Right lobe of liver (tissue), 6 donors: Measurements from ENCODE around the gene EPB41L3. TPM values are rescaled to one million over a fixed set of nuclear protein-coding genes. Genes with fewer than 3 reads are reported as not detected.

Experiments used
- ATAC-seq, 4 donors: fragments of 200-7000 bp; cut with Tn5 transposase; one replicate each; pipeline ENCODE4 v1.9.1; 2020; ENCODE audit warnings: mild to moderate bottlenecking in 4 of 4, moderate library complexity in 4 of 4
- DNase-seq, 3 donors: peaks; one replicate each; pipeline ENCODE4 v3.0.0-alpha.2; 2020
- H3K27ac ChIP-seq, 3 donors: fragments of 200-600 bp; one replicate each; pipeline ENCODE4 v1.8.0; 2022
- H3K27me3 ChIP-seq, 2 donors: fragments of 200-600 bp; one replicate each; pipeline ENCODE4 v1.8.0; 2022
- H3K36me3 ChIP-seq, 4 donors: fragments of 200-600 bp; sonication (generic) in 1 of 4; one replicate each; pipeline versions ENCODE4 v1.5.1 to v1.8.0; 2017 to 2022; ENCODE audit warnings: control low read depth in 1 of 4
- H3K4me1 ChIP-seq, 4 donors: fragments of 200-600 bp; sonication (generic) in 1 of 4; one replicate each; pipeline versions ENCODE4 v1.5.1 to v1.8.0; 2017 to 2022; ENCODE audit warnings: control low read depth in 1 of 4
- H3K4me3 ChIP-seq, 3 donors: fragments of 200-600 bp; one replicate each; pipeline ENCODE4 v1.8.0; 2022
- H3K9me3 ChIP-seq, 4 donors: fragments of 200-600 bp; sonication (generic) in 1 of 4; one replicate each; pipeline versions ENCODE4 v1.5.1 to v1.8.0; 2017 to 2022; ENCODE audit warnings: control low read depth in 1 of 4
- CTCF ChIP-seq, 4 donors: fragments of 200-600 bp in 3 of 4; fragments of 450-650 bp in 1 of 4; IDR thresholded peaks; one replicate each; pipeline versions ENCODE4 v1.5.1 to v1.8.0; 2016 to 2022; ENCODE audit warnings: antibody characterized with exemption in 4 of 4, mild to moderate bottlenecking in 2 of 4
- POLR2A ChIP-seq: fragments of 450-650 bp; IDR thresholded peaks from one replicate; pipeline ENCODE4 v1.6.1; 2017; ENCODE audit warnings: antibody characterized with exemption, mild to moderate bottlenecking
- WGBS: methylation state at CpG from one replicate; pipeline ENCODE4 v1.1.6; 2018; ENCODE audit warnings: low coverage, low lambda C conversion rate; ENCODE audit not compliant: insufficient coverage; ENCODE audit errors: missing lambda C conversion rate; 5-methylcytosine and 5-hydroxymethylcytosine counted together
- intact Hi-C, 2 donors: fragments of 100-400 bp; cut with DNase I; formaldehyde crosslinking; loops; one replicate each; pipeline versions ENCODE4 v1.11.2 to v1.14.1; 2022
- total RNA-seq, 6 experiments: library from RNA; depleted of rRNA in 2 of 6; stranded (reverse); fragments of >200 nt in 2 of 6; fragmentation: NEBNext Ultra II Directional in 3 of 6; extraction: Animal tissue kit (Norgen Biotek cat#: 25700) in 3 of 6; gene quantifications; one replicate each; pipeline versions ENCODE4 v1.1.0 to v1.2.4, GENCODE V29; 2016 to 2023
- donor health status: DM: no; HTN: yes; CAD: no.
- donor health status: DM: no; HTN: no; CAD: no.
- donor health status: DM: no; HTN: no; CAD: no.
- donor health status: DM: no; HTN: yes; CAD: no.
- donor health status: DM: no; HTN: yes; CAD: no.

The EPB41L3 gene
- total RNA-seq, 6 experiments from 2014 or later, result 3.3 to 20.3 (median 6.2) TPM

GRCh38 chr18:5476961-5477800 lies 66.6 kb downstream of the EPB41L3 start:
- Histone ChIP-seq H3K9me3 (no peaks in the 10 kb centered on the region), H3K27ac (no peak overlapping the region), H3K27me3 (no peaks in the 10 kb centered on the region), H3K4me3 (no peak overlapping the region), H3K36me3 (no peaks in the 10 kb centered on the region), H3K4me1 (no peaks in the 10 kb centered on the region)
- 56% methylated on average over 4 of the region's 6 CpGs for WGBS
- no peak for DNase-seq
- intact Hi-C loops, result no loop called here
- ATAC-seq, result no peak
- TF ChIP-seq POLR2A (no peak), CTCF (IDR thresholded peaks at IDR 0.05) (no peak)

DNA sequence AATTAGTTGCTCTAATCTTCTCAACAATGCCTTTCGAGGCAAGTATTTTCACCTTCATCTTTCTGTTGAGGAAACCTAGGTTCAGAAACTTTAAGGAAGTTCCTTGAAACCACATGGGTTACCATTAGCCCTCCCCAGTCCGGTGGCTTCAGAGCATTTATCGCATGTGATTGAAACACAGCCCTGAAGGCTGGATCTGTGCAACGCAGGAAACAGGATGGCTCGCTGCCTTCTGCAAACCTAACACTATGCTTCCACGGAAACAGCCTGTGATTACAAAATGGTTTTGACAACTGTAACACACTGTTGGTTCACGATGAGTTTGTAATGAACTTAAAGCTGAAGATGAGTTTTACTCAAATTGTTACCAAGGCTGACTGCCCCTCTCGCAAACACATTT lies 68.5 kb downstream of the EPB41L3 start:
- no peaks in the 10 kb centered on the region for H3K36me3 ChIP-seq
- H3K4me3 ChIP-seq, result no peak overlapping the region
- intact Hi-C loops, result no loop called here
- TF ChIP-seq CTCF (IDR thresholded peaks at IDR 0.05) (no peak), POLR2A (no peak)
- ATAC-seq (peak; percentile 6 to 67 (median 57)), DNase-seq (no peak)
- no peaks in the 10 kb centered on the region for H3K4me1 ChIP-seq
- no peak overlapping the region for H3K27ac ChIP-seq
- WGBS, result 31% methylated on average over 6 of the region's 8 CpGs
- H3K9me3 ChIP-seq, result no peaks in the 10 kb centered on the region
- H3K27me3 ChIP-seq, result no peaks in the 10 kb centered on the region

DNA sequence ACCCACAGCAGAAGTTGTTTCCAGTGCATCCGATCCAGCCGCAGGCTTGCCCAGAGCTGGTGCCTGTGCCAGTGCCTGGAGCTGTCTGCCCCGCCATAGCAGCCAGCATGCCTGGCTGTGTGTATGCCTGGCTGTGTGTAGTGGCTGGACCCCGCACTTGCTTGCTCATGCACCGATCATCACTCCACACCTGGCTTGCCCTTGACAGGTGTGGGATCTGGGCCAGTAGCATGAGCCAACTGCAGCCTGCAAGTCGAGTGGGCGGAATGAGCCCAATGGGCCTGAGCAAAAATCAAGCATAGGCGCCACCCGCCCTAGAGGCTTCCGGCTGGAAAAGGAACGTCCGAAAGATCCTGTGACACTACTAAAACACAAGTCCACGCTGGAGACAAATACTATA lies 74.5 kb downstream of the EPB41L3 start:
- TF ChIP-seq POLR2A (no peak), CTCF (IDR thresholded peaks at IDR 0.05) (no peak)
- no peaks in the 10 kb centered on the region for H3K36me3 ChIP-seq
- H3K4me1 ChIP-seq, result no peaks in the 10 kb centered on the region
- no peak for DNase-seq
- ATAC-seq, result no peak
- H3K4me3 ChIP-seq, result no peak overlapping the region
- no peak overlapping the region for H3K27ac ChIP-seq
- no peaks in the 10 kb centered on the region for H3K9me3 ChIP-seq
- intact Hi-C loops, result no loop called here
- WGBS, result 68% methylated on average over 4 of the region's 13 CpGs
- no peaks in the 10 kb centered on the region for H3K27me3 ChIP-seq

GRCh38 chr18:5468394-5468793 lies 75.4 kb downstream of the EPB41L3 start:
- no peak for TF ChIP-seq POLR2A
- TF ChIP-seq CTCF (IDR thresholded peaks at IDR 0.05), result no peak
- intact Hi-C loops, result no loop called here
- H3K4me3 ChIP-seq, result no peak overlapping the region
- ATAC-seq (peak in 1 of 4 donors; percentile 31), DNase-seq (no peak)
- no peaks in the 10 kb centered on the region for H3K4me1 ChIP-seq
- H3K27ac ChIP-seq, result no peak overlapping the region
- no peaks in the 10 kb centered on the region for H3K36me3 ChIP-seq
- no peaks in the 10 kb centered on the region for H3K9me3 ChIP-seq
- WGBS, result 55% methylated on average over 2 of the region's 9 CpGs
- no peaks in the 10 kb centered on the region for H3K27me3 ChIP-seq
